Astrocyte (in vitro differentiated cells and primary cell): ENCODE measurements around the gene FAM209B. TPM values are rescaled to one million over a fixed set of nuclear protein-coding genes. Genes with fewer than 3 reads are reported as not detected.

Source experiments
- DNase-seq: peaks from one replicate; pipeline ENCODE4 v3.0.0-alpha.2; 2010; ENCODE audit warnings: low read depth
- FAIRE-seq: peaks from 2 replicates; lab custom pipeline; 2011; peaks lifted over from hg19 to GRCh38; lab: Jason Lieb, UNC
- H2AFZ ChIP-seq: 2 replicates; pipeline ENCODE4 v1.6.0; 2012; ENCODE audit warnings: low read depth, low read length, inconsistent platforms
- H3K27ac ChIP-seq: 2 replicates; pipeline ENCODE4 v1.5.1; 2011; ENCODE audit warnings: low read depth, low read length, inconsistent platforms
- H3K27me3 ChIP-seq: 2 replicates; pipeline ENCODE4 v1.6.0; 2011; ENCODE audit warnings: low read length, inconsistent platforms; ENCODE audit not compliant: insufficient read depth
- H3K36me3 ChIP-seq: 2 replicates; pipeline ENCODE4 v1.5.1; 2011; ENCODE audit warnings: low read length, inconsistent platforms; ENCODE audit not compliant: insufficient read depth
- H3K4me1 ChIP-seq: 2 replicates; pipeline ENCODE4 v1.5.1; 2011; ENCODE audit warnings: low read length, inconsistent platforms; ENCODE audit not compliant: insufficient read depth
- H3K4me2 ChIP-seq: 2 replicates; pipeline ENCODE4 v1.6.0; 2012; ENCODE audit warnings: low read length, inconsistent platforms
- H3K4me3 ChIP-seq: 2 replicates; pipeline ENCODE4 v1.5.1; 2011; ENCODE audit warnings: low read depth, mild to moderate bottlenecking, low read length, inconsistent platforms; ENCODE audit not compliant: insufficient read depth
- H3K79me2 ChIP-seq: 2 replicates; pipeline ENCODE4 v1.6.0; 2012; ENCODE audit warnings: mild to moderate bottlenecking, low read length, inconsistent platforms; ENCODE audit not compliant: insufficient read depth
- H3K9ac ChIP-seq: 2 replicates; pipeline ENCODE4 v1.6.0; 2012; ENCODE audit warnings: mild to moderate bottlenecking, low read length, inconsistent platforms
- H3K9me3 ChIP-seq: 2 replicates; pipeline ENCODE4 v1.5.1; 2012; ENCODE audit warnings: low read depth, mild to moderate bottlenecking, low read length, inconsistent platforms; ENCODE audit not compliant: insufficient read depth
- H4K20me1 ChIP-seq: 2 replicates; pipeline ENCODE4 v1.6.0; 2012; ENCODE audit warnings: low read length, inconsistent platforms; ENCODE audit not compliant: insufficient read depth
- H3K27ac Mint-ChIP-seq: one replicate; pipeline ENCODE4 v1.8.0; 2021; ENCODE audit warnings: mild to moderate bottlenecking, mixed read lengths; ENCODE audit not compliant: unreplicated experiment
- H3K27me3 Mint-ChIP-seq: one replicate; pipeline ENCODE4 v1.8.0; 2021; ENCODE audit warnings: low read depth, mixed read lengths; ENCODE audit not compliant: unreplicated experiment
- H3K36me3 Mint-ChIP-seq: one replicate; pipeline ENCODE4 v1.8.0; 2021; ENCODE audit warnings: low read depth, mixed read lengths; ENCODE audit not compliant: unreplicated experiment
- H3K4me1 Mint-ChIP-seq: one replicate; pipeline ENCODE4 v1.8.0; 2021; ENCODE audit warnings: low read depth, mixed read lengths; ENCODE audit not compliant: unreplicated experiment
- H3K4me3 Mint-ChIP-seq: one replicate; pipeline ENCODE4 v1.8.0; 2021; ENCODE audit warnings: mild to moderate bottlenecking, moderate library complexity, mixed read lengths; ENCODE audit not compliant: unreplicated experiment
- H3K9me3 Mint-ChIP-seq: one replicate; pipeline ENCODE4 v1.8.0; 2021; ENCODE audit warnings: mild to moderate bottlenecking, mixed read lengths; ENCODE audit not compliant: unreplicated experiment
- CTCF ChIP-seq: IDR thresholded peaks from 2 replicates; pipeline ENCODE4 v1.5.1; 2011; ENCODE audit warnings: low read depth, mild to moderate bottlenecking, inconsistent platforms, low read length, moderate library complexity; ENCODE audit not compliant: insufficient read depth
- EZH2 ChIP-seq: IDR thresholded peaks from 2 replicates; pipeline ENCODE4 v1.6.1; 2012; ENCODE audit warnings: mild to moderate bottlenecking, low read length, inconsistent platforms; ENCODE audit not compliant: insufficient read depth
- total RNA-seq: library from RNA; stranded (reverse); gene quantifications from 2 replicates; pipeline ENCODE4 v1.2.1, GENCODE V29; 2021

FAM209B gene
- total RNA-seq, 1 donor from 2014 or later: not detected

GRCh38 chr20:56566621-56567020 lies 33.6 kb downstream of the FAM209B start:
- Mint-ChIP-seq H3K9me3 (no peaks in the 10 kb centered on the region), H3K4me1 (no peaks in the 10 kb centered on the region), H3K27ac (no peak overlapping the region), H3K4me3 (no peak overlapping the region), H3K27me3 (no peaks in the 10 kb centered on the region), H3K36me3 (no peaks in the 10 kb centered on the region)
- Histone ChIP-seq H3K36me3 (no peaks in the 10 kb centered on the region), H3K4me3 (no peak overlapping the region), H3K9ac (no peak overlapping the region), H2AFZ (no peak overlapping the region), H3K4me2 (no peak overlapping the region), H3K9me3 (no peaks in the 10 kb centered on the region), H4K20me1 (no peaks in the 10 kb centered on the region), H3K27me3 (peaks cover 1% of the 10 kb centered on the region), H3K27ac (no peak overlapping the region), H3K4me1 (no peaks in the 10 kb centered on the region), H3K79me2 (no peaks in the 10 kb centered on the region)
- TF ChIP-seq CTCF: no peak
- no peak for TF ChIP-seq EZH2
- FAIRE-seq (no peak), DNase-seq (no peak)

GRCh38 chr20:56570832-56571231 lies 37.8 kb downstream of the FAM209B start:
- Histone ChIP-seq H3K27ac (no peak overlapping the region), H3K27me3 (peaks cover 6% of the 10 kb centered on the region), H3K4me3 (no peak overlapping the region), H3K9ac (no peak overlapping the region), H3K4me1 (no peaks in the 10 kb centered on the region), H3K4me2 (no peak overlapping the region), H4K20me1 (no peaks in the 10 kb centered on the region), H3K79me2 (no peaks in the 10 kb centered on the region), H3K9me3 (no peaks in the 10 kb centered on the region), H2AFZ (no peak overlapping the region), H3K36me3 (no peaks in the 10 kb centered on the region)
- no peak overlapping the region for H3K4me3 Mint-ChIP-seq
- H3K27ac Mint-ChIP-seq: no peak overlapping the region
- no peaks in the 10 kb centered on the region for H3K9me3 Mint-ChIP-seq
- TF ChIP-seq EZH2: no peak
- H3K27me3 Mint-ChIP-seq: peaks cover 10% of the 10 kb centered on the region
- H3K4me1 Mint-ChIP-seq: peaks cover 7% of the 10 kb centered on the region
- H3K36me3 Mint-ChIP-seq: no peaks in the 10 kb centered on the region
- DNase-seq (no peak), FAIRE-seq (no peak)

GRCh38 chr20:56572172-56572571 lies 39.1 kb downstream of the FAM209B start:
- Histone ChIP-seq H3K27me3 (peaks cover 6% of the 10 kb centered on the region), H3K36me3 (no peaks in the 10 kb centered on the region), H3K4me2 (no peak overlapping the region), H3K9me3 (no peaks in the 10 kb centered on the region), H3K4me3 (no peak overlapping the region), H3K79me2 (no peaks in the 10 kb centered on the region), H3K9ac (no peak overlapping the region), H3K27ac (no peak overlapping the region), H3K4me1 (no peaks in the 10 kb centered on the region), H2AFZ (no peak overlapping the region), H4K20me1 (no peaks in the 10 kb centered on the region)
- Mint-ChIP-seq H3K9me3 (no peaks in the 10 kb centered on the region), H3K27ac (no peak overlapping the region), H3K27me3 (peaks cover 11% of the 10 kb centered on the region), H3K4me3 (no peak overlapping the region), H3K36me3 (no peaks in the 10 kb centered on the region), H3K4me1 (peaks cover 7% of the 10 kb centered on the region)
- no peak for TF ChIP-seq CTCF
- no peak for TF ChIP-seq EZH2
- FAIRE-seq: no peak
- no peak for DNase-seq
